PC-3 (cell line): Measurements from ENCODE around the gene STAT6.

ENCODE experiments used
- CTCF ChIP-seq: fragments of 300-600 bp; sonication (generic); conservative IDR thresholded peaks from 2 replicates; pipeline ENCODE4 v1.5.1; 2017; ENCODE audit warnings: antibody characterized with exemption, low read depth, mild to moderate bottlenecking, low read length
- EZH2 ChIP-seq: fragments of 300-600 bp; sonication (generic); IDR thresholded peaks from one replicate; pipeline ENCODE4 v1.6.1; 2017; ENCODE audit warnings: antibody characterized with exemption, mild to moderate bottlenecking, low read length; ENCODE audit not compliant: unreplicated experiment

- TF ChIP-seq CTCF (no peak), EZH2 (no peak)
Measured at GRCh38 chr12:57099047-57099714, 12.0 kb downstream of the STAT6 start.
